ENCODE data around the gene COLEC12. TPM values are rescaled to one million over a fixed set of nuclear protein-coding genes. Genes with fewer than 3 reads are reported as not detected.

COLEC12 gene
- total RNA-seq, 4 donors from 2014 or later: 2.1 to 6.2 (median 5.2) TPM

DNA sequence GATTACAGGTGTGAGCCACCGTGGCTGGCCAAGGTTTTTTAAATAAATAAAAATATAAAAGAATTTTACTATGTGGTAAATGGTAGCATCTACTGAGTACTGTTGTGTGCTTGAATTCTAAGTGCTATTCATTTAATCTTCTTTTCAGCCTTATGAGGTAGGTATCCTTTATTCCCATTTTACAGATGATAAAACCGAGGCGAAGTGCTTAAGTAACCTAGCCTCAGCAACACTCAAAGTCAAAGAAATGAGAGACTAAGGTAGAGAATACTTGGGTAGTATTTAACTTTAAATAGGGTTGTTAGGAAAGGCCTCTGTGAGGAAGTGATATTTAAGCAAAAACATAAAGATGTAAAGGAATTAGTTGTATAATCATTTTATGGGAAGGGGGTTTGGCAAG, 227.0 kb downstream of the COLEC12 start:
- no peaks in the 10 kb centered on the region for H3K9me3 ChIP-seq
- no peak overlapping the region for H3K4me3 ChIP-seq
- WGBS: 94% methylated on average over 3 of the region's 3 CpGs
- no peaks in the 10 kb centered on the region for H3K27me3 ChIP-seq
- no peak overlapping the region for H3K27ac ChIP-seq
- DNase-seq (ENCODE audit: low spot score in 2 of 2): no peak
- H3K36me3 ChIP-seq: no peaks in the 10 kb centered on the region
- no peak for TF ChIP-seq POLR2AphosphoS5 (IDR thresholded peaks at IDR 0.05)
- no peak for TF ChIP-seq EP300 (IDR thresholded peaks at IDR 0.05)
- no peak for TF ChIP-seq POLR2A (IDR thresholded peaks at IDR 0.05)
- TF ChIP-seq, protein P1, sequence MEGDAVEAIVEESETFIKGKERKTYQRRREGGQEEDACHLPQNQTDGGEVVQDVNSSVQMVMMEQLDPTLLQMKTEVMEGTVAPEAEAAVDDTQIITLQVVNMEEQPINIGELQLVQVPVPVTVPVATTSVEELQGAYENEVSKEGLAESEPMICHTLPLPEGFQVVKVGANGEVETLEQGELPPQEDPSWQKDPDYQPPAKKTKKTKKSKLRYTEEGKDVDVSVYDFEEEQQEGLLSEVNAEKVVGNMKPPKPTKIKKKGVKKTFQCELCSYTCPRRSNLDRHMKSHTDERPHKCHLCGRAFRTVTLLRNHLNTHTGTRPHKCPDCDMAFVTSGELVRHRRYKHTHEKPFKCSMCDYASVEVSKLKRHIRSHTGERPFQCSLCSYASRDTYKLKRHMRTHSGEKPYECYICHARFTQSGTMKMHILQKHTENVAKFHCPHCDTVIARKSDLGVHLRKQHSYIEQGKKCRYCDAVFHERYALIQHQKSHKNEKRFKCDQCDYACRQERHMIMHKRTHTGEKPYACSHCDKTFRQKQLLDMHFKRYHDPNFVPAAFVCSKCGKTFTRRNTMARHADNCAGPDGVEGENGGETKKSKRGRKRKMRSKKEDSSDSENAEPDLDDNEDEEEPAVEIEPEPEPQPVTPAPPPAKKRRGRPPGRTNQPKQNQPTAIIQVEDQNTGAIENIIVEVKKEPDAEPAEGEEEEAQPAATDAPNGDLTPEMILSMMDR (IDR thresholded peaks at IDR 0.05): no peak
- H3K4me1 ChIP-seq: peaks cover 6% of the 10 kb centered on the region

DNA sequence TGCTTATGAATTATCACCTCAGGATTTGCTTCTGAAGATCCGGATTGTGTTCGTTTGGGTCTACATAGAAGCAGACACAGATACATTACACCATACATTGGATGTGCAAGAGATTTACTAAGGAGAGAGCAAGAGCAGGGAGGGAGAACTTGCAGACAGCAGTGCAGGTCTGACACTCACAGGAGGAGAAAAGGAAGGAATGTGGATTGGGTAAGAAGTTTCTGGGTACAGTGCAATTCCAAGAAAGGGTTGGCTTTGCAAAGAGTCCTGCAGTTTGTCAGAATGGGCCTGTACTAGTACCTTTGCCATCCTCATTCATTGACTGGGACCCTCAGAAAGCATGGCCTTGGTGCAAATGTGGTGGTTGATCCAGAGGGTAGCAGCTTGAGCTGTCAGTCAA, 227.9 kb downstream of the COLEC12 start:
- H3K27ac ChIP-seq: no peak overlapping the region
- WGBS: 78% methylated on average over 2 of the region's 2 CpGs

DNA sequence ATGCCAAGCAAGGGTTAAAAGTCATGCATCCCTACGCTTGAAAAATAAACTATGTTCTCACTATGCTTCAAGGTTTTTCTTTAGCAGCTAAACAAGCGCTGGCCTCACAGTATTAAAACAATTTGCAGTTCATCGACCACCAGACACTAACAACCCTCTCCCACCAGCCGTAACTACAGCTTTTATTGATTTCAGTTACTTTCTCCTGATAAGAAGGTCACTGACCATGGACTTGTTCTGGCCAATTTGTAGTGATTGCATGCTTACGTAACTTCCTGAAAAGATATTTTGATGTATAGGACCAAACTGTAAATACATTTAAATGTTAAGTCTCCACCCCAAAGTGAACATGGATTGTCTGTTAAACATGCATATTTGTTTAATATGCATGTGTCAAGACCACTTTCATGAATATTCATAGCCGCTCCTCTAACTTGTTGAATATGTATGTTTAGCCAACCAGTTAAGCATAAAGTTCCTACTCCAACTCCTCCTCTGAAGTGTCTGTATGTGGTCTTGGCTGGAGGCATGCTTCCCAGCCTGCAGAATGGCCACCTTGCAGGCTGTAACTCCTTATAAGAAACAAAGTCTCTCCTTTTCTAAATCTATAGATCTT, 230.9 kb downstream of the COLEC12 start:
- peaks cover 21% of the 10 kb centered on the region for H3K4me1 ChIP-seq
- WGBS: 84% methylated on average over 6 of the region's 6 CpGs
- H3K27ac ChIP-seq: no peak overlapping the region
- no peak for DNase-seq (ENCODE audit: low spot score in 2 of 2)
- H3K9me3 ChIP-seq: no peaks in the 10 kb centered on the region
- no peak overlapping the region for H3K4me3 ChIP-seq
- no peaks in the 10 kb centered on the region for H3K27me3 ChIP-seq
- TF ChIP-seq EP300 (IDR thresholded peaks at IDR 0.05) (no peak), POLR2AphosphoS5 (IDR thresholded peaks at IDR 0.05) (no peak), POLR2A (IDR thresholded peaks at IDR 0.05) (no peak)
- TF ChIP-seq, protein P1 (IDR thresholded peaks at IDR 0.05): no peak
- peaks cover 6% of the 10 kb centered on the region for H3K36me3 ChIP-seq

More for the DNA sequence above, 227.9 kb downstream of the COLEC12 start:
- no peaks in the 10 kb centered on the region for H3K36me3 ChIP-seq
- H3K9me3 ChIP-seq: no peaks in the 10 kb centered on the region
- DNase-seq (ENCODE audit: low spot score in 2 of 2): no peak
- TF ChIP-seq POLR2AphosphoS5 (IDR thresholded peaks at IDR 0.05) (no peak), EP300 (IDR thresholded peaks at IDR 0.05) (no peak), POLR2A (IDR thresholded peaks at IDR 0.05) (no peak)
- TF ChIP-seq, protein P1 (IDR thresholded peaks at IDR 0.05): no peak
- peaks cover 6% of the 10 kb centered on the region for H3K4me1 ChIP-seq
- H3K27me3 ChIP-seq: no peaks in the 10 kb centered on the region
- no peak overlapping the region for H3K4me3 ChIP-seq

DNA sequence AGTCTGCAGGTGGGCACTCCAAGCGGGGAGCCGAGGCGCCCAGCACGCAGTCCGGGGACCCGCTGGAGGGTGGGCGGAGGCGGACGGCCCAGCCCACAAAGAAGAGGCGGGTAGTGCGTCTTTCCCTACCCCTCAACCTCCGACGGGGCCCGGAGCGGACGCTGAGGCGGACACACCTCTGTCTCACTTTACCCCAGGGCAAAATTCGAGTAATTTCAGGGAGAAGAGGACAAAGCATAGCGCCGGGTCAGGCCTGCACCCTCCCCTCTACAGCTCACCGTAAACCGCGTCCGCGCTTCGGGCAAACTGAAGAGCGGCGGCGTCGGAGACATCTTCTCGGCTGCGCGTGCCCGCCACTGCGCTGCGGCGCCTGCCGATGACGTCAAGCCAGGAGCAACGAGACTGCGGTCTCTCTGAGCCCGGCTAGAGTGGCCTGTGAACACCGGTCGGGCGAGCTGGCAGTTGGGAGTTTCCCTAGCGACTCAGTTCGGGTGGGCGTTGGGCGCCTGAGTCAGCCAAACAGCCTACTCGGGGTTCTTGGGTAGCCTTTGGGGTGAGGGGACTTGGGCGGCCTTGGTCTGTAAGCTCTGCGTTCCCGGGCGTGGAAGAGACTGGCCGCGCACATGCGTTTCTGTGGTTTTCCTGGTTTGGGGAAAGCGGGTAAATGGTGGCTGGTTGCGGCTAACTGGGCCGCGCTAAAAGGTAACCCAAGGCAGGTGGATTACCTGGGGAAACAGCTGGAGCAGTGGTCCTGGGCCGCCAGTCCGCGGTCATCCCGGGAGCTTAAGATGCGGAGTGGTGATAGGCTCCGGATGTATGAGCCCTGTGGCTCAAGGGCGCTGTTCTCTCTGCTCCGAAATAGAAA, 232.6 kb downstream of the COLEC12 start, which contains the start of gene THOC1:
TSS of gene THOC1 (minus strand) at position 360 of the 865 bp plus-strand sequence. CDS start at position 332, 28 bp downstream.
- H3K36me3 ChIP-seq: peaks cover 23% of the 10 kb centered on the region
- WGBS: under 1% methylated on average over 45 of the region's 69 CpGs
- TF ChIP-seq POLR2A (IDR thresholded peaks at IDR 0.05): peak; percentile 64 to 85
- TF ChIP-seq, protein P1 (IDR thresholded peaks at IDR 0.05): no peak
- TF ChIP-seq EP300 (IDR thresholded peaks at IDR 0.05): no peak
- TF ChIP-seq POLR2AphosphoS5 (IDR thresholded peaks at IDR 0.05): peak; percentile 79 to 97 (median 86)

DNA sequence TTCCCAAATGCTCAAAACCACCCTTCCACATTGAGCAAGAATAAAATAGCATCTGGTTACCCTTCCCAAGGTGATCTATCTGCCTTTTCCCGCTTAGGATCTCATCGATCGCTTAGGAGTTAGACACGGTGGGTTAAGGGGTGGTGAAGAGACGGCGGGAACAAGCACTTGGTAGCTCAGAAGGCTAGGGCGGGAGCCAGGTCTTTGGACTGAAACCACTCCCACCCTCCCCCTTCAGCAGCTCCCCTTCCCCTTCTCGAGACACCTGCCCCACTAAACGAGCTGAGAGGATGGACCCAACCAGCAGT, 233.2 kb downstream of the COLEC12 start:
- TF ChIP-seq POLR2AphosphoS5 (IDR thresholded peaks at IDR 0.05) (no peak), POLR2A (IDR thresholded peaks at IDR 0.05) (no peak), EP300 (IDR thresholded peaks at IDR 0.05) (no peak)
- TF ChIP-seq, protein P1 (IDR thresholded peaks at IDR 0.05): no peak
- DNase-seq (ENCODE audit: low spot score in 2 of 2): no peak
- peaks cover 21% of the 10 kb centered on the region for H3K4me1 ChIP-seq
- no peaks in the 10 kb centered on the region for H3K27me3 ChIP-seq
- peak overlapping the region; percentile 90 for H3K27ac ChIP-seq
- WGBS: under 1% methylated on average over 9 of the region's 9 CpGs
- H3K4me3 ChIP-seq: peak overlapping the region; percentile 98
- peaks cover 28% of the 10 kb centered on the region for H3K36me3 ChIP-seq
- no peaks in the 10 kb centered on the region for H3K9me3 ChIP-seq

More for the DNA sequence above, 232.6 kb downstream of the COLEC12 start, which contains the start of gene THOC1:
- H3K27ac ChIP-seq: peak within 1 kb of the TSS; percentile 90
- peak; percentile 92 to 94 for DNase-seq (ENCODE audit: low spot score in 2 of 2)
- H3K9me3 ChIP-seq: no peaks in the 10 kb centered on the region
- no peaks in the 10 kb centered on the region for H3K27me3 ChIP-seq
- H3K4me3 ChIP-seq: peak within 1 kb of the TSS; percentile 98
- peaks cover 21% of the 10 kb centered on the region for H3K4me1 ChIP-seq
